ENCODE data around the gene RAMACL. TPM values are rescaled to one million over a fixed set of nuclear protein-coding genes. Genes with fewer than 3 reads are reported as not detected.

RAMACL gene
- total RNA-seq, 4 donors from 2014 or later: 1.5 to 8.1 (median 1.8) TPM; not detected in 1

DNA sequence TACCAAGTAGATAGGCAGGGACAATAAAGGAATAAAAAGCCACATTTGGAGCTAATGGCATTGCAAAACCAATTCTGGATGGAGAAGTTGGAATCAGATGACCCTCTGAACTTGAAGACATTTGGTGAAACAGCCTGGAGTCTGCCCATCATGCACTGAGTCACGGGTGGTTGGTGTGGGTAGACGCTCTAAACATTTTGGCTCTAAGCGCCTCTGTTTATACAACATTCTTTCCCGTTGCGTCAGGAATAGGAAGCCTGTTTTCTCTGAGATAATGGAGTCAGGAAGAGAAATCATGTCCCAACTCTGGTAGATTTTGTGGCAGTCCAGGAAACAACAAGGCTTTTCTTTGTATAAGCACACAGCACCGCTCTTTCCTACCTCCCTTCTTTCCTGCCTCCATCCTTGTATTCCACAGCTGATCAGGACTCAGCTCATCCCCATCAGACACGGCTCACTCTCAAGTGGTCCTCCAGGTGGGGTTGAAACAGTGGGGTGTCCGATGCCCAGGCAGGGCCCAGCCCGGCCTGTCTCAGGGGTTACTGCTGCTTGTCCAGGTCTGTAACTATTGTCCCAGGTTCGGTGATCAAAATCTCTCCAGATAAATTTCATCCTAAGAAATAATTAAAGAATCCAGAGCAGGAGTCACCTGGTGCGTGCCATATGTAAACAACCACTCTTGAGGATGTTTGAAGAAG, 12.1 kb upstream of the RAMACL start:
- Histone ChIP-seq H3K27ac (peak overlapping the region; percentile 75 to 87), H3K27me3 (no peaks in the 10 kb centered on the region), H3K36me3 (no peaks in the 10 kb centered on the region), H3K4me3 (no peak overlapping the region), H3K4me1 (peaks cover 0 to 6% of the 10 kb centered on the region in 2 donors), H3K9me3 (no peaks in the 10 kb centered on the region)
- intact Hi-C loops (cut with DNase I; ENCODE audit: low total_unique reads): no loop called here
- DNase-seq: peak; percentile 46 to 74
- TF ChIP-seq, protein P1, sequence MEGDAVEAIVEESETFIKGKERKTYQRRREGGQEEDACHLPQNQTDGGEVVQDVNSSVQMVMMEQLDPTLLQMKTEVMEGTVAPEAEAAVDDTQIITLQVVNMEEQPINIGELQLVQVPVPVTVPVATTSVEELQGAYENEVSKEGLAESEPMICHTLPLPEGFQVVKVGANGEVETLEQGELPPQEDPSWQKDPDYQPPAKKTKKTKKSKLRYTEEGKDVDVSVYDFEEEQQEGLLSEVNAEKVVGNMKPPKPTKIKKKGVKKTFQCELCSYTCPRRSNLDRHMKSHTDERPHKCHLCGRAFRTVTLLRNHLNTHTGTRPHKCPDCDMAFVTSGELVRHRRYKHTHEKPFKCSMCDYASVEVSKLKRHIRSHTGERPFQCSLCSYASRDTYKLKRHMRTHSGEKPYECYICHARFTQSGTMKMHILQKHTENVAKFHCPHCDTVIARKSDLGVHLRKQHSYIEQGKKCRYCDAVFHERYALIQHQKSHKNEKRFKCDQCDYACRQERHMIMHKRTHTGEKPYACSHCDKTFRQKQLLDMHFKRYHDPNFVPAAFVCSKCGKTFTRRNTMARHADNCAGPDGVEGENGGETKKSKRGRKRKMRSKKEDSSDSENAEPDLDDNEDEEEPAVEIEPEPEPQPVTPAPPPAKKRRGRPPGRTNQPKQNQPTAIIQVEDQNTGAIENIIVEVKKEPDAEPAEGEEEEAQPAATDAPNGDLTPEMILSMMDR (IDR thresholded peaks at IDR 0.05): no peak
- no peak for TF ChIP-seq POLR2A (IDR thresholded peaks at IDR 0.05)

DNA sequence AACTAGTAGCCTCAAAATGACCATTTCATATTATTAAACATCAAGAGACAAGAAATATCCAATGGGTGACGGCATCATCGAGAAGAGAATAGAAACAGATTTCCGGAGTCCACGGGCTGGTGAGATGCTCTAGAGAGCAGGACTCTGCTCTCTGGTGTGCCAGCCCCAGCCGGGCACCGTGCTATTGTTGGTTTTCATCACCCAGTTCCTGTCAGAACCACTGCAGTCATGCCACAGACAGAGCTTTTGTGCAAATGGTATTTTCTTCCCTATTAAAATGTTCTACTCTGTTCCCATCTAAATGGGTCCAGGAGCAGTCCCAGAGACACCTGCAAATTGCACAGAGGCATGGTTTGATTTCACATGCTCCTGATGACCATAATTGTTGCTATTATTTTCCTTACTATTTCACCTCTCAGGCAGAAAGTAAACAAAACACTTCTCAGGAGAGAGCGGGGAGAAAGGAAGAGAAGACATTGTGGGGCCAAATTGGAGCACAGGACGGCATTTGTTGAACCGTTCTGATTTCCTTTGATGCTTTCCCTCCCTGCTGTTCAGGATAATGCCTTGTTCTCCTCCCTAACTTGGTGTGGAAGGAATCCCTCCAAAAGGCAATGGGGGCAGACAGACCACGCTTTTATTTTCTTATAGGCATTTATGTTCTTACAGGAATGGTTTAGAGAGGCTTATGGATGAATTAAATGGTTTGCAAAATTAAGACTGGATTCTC, 11.4 kb upstream of the RAMACL start:
- H3K27ac ChIP-seq: peak overlapping the region; percentile 75 to 87
- H3K9me3 ChIP-seq: no peaks in the 10 kb centered on the region
- DNase-seq: no peak
- TF ChIP-seq, protein P1 (IDR thresholded peaks at IDR 0.05): no peak
- TF ChIP-seq POLR2A (IDR thresholded peaks at IDR 0.05): no peak
- H3K27me3 ChIP-seq: no peaks in the 10 kb centered on the region
- H3K4me3 ChIP-seq: no peak overlapping the region
- peaks cover 0 to 6% of the 10 kb centered on the region in 2 donors for H3K4me1 ChIP-seq
- intact Hi-C loops (cut with DNase I; ENCODE audit: low total_unique reads): no loop called here
- H3K36me3 ChIP-seq: no peaks in the 10 kb centered on the region

DNA sequence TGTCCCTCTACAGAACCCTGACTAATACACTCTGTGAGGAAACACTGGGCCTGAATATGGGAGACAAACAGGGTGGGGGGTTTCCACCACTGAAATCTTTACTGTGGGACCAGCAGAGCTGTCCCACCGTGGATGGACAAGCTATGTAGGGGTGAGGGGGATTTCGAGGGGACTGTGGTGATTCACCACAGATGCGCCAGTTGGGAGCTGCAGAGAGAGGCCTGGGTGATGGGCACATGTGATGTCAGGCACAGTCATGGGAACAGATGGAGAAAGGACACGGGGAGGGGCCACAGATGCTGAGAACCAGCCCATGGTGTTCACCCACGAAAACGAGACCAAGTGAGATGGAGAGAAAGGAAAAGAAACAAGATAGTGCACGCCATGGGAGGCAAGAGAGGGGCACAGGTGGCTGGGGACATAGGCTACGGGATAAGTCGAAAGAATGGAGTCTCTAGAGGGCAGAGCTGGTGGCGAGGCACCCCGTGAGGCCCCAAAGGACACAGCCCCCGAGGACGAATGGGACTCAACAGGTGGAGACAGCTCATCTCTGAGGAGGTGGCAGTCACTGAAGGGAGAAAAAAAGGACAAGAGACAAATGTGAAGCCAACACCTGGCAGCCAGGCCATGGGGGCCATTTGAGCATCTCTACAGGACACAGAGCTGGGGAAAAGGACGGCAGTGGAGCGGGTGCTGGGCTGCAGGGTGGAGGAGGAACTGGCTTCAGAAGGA, 10.5 kb upstream of the RAMACL start:
- H3K27ac ChIP-seq: peak overlapping the region; percentile 75 to 87

DNA sequence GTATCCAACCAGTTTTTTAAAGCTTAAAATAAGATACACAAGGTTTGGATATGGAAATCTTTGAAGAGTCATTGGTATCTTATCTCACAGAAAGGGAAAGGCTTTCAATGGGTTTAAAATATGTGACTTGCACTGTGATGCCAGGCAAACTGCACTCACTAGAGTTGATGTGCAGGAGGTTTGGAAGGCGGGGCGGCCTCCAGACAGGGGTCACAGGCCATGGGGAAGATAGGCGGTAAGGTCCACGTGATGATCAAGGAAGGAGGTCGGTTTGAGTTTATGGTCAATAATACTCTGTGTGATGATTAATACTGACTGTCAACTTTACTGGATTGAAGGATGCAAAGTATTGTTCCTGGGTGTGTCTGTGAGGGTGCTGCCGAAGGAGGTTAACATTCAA, 9.5 kb upstream of the RAMACL start:
- no peak for DNase-seq
- Histone ChIP-seq H3K27me3 (no peaks in the 10 kb centered on the region), H3K27ac (peak overlapping the region; percentile 75 to 87), H3K4me3 (no peak overlapping the region), H3K4me1 (peaks cover 0 to 6% of the 10 kb centered on the region in 2 donors), H3K9me3 (no peaks in the 10 kb centered on the region), H3K36me3 (no peaks in the 10 kb centered on the region)
- TF ChIP-seq, protein P1 (IDR thresholded peaks at IDR 0.05): no peak
- TF ChIP-seq POLR2A (IDR thresholded peaks at IDR 0.05): no peak
- intact Hi-C loops (cut with DNase I; ENCODE audit: low total_unique reads): no loop called here

More for the DNA sequence above, 10.5 kb upstream of the RAMACL start:
- Histone ChIP-seq H3K9me3 (no peaks in the 10 kb centered on the region), H3K4me3 (no peak overlapping the region), H3K4me1 (peaks cover 0 to 6% of the 10 kb centered on the region in 2 donors), H3K27me3 (no peaks in the 10 kb centered on the region), H3K36me3 (no peaks in the 10 kb centered on the region)
- TF ChIP-seq POLR2A (IDR thresholded peaks at IDR 0.05): no peak
- TF ChIP-seq, protein P1 (IDR thresholded peaks at IDR 0.05): no peak
- intact Hi-C loops (cut with DNase I; ENCODE audit: low total_unique reads): no loop called here
- no peak for DNase-seq

Data from uterus (tissue), 4 donors.